Kidney epithelial cell (primary cell): ENCODE results near the gene ELOVL2. TPM values are rescaled to one million over a fixed set of nuclear protein-coding genes. Genes with fewer than 3 reads are reported as not detected.
"Not testable (repeated sequence)": the region's sequence is repeated elsewhere in the genome, so short reads cannot be mapped to it uniquely, and the experiment has no call there.

ENCODE experiments used
- DNase-seq: peaks from one replicate; pipeline ENCODE4 v3.0.0-alpha.2; 2010; ENCODE audit warnings: low read depth
- H3K27me3 ChIP-seq: 2 replicates; pipeline ENCODE4 v1.6.0; 2011; ENCODE audit warnings: low read length; ENCODE audit not compliant: control insufficient read depth, insufficient read depth
- H3K36me3 ChIP-seq: 2 replicates; pipeline ENCODE4 v1.5.1; 2011; ENCODE audit warnings: low read length; ENCODE audit not compliant: control insufficient read depth, insufficient read depth
- H3K4me3 ChIP-seq: 2 replicates; pipeline ENCODE4 v1.5.1; 2011; ENCODE audit warnings: low read depth, mild to moderate bottlenecking, control low read depth, low read length
- CTCF ChIP-seq: IDR thresholded peaks from 2 replicates; pipeline ENCODE4 v1.5.1; 2011; ENCODE audit warnings: mild to moderate bottlenecking, moderate library complexity, low read length, control low read depth, inconsistent platforms; ENCODE audit not compliant: insufficient read depth, poor library complexity, severe bottlenecking
- total RNA-seq: library from RNA; depleted of rRNA; stranded (reverse); fragments of >200 nt; gene quantifications from 2 replicates; pipeline ENCODE4 v1.2.3, GENCODE V29; 2015

ELOVL2 gene
- total RNA-seq, 1 donor from 2014 or later: 0.84 TPM

- no peak for DNase-seq
- no peaks in the 10 kb centered on the region for H3K27me3 ChIP-seq
- H3K4me3 ChIP-seq: no peak overlapping the region
- TF ChIP-seq CTCF: no peak
- H3K36me3 ChIP-seq: no peaks in the 10 kb centered on the region
Observed at GRCh38 chr6:11002176-11002575, 41.9 kb downstream of the ELOVL2 start.

- TF ChIP-seq CTCF: no peak
- Histone ChIP-seq H3K4me3 (no peak overlapping the region), H3K36me3 (no peaks in the 10 kb centered on the region), H3K27me3 (no peaks in the 10 kb centered on the region)
- no peak for DNase-seq
Observed at GRCh38 chr6:10999994-11000393, 44.1 kb downstream of the ELOVL2 start.

GRCh38 chr6:10995114-10995707, 48.9 kb downstream of the ELOVL2 start:
- no peak for DNase-seq
- Histone ChIP-seq H3K27me3 (no peaks in the 10 kb centered on the region), H3K4me3 (no peak overlapping the region), H3K36me3 (no peaks in the 10 kb centered on the region)
- no peak for TF ChIP-seq CTCF

- Histone ChIP-seq H3K27me3 (no peaks in the 10 kb centered on the region), H3K4me3 (no peak overlapping the region), H3K36me3 (no peaks in the 10 kb centered on the region)
- no peak for DNase-seq
- no peak for TF ChIP-seq CTCF
Observed at GRCh38 chr6:10993896-10994295, 50.2 kb downstream of the ELOVL2 start.

- no peaks in the 10 kb centered on the region for H3K27me3 ChIP-seq
- no peak overlapping the region for H3K4me3 ChIP-seq
- no peaks in the 10 kb centered on the region for H3K36me3 ChIP-seq
- no peak for TF ChIP-seq CTCF
- DNase-seq: no peak
Observed at GRCh38 chr6:10991115-10991514, 53.0 kb downstream of the ELOVL2 start.

- H3K4me3 ChIP-seq: no peak overlapping the region
Observed at GRCh38 chr6:10989587-10989986, 54.5 kb downstream of the ELOVL2 start.

GRCh38 chr6:10984959-10985358, 59.1 kb downstream of the ELOVL2 start:
- not testable (repeated sequence) for H3K27me3 ChIP-seq, H3K4me3 ChIP-seq, DNase-seq, H3K36me3 ChIP-seq

More at GRCh38 chr6:10989587-10989986, 54.5 kb downstream of the ELOVL2 start:
- DNase-seq: no peak
- TF ChIP-seq CTCF: no peak
- Histone ChIP-seq H3K27me3 (no peaks in the 10 kb centered on the region), H3K36me3 (no peaks in the 10 kb centered on the region)
